ENCODE data around the gene CACNG7. TPM values are rescaled to one million over a fixed set of nuclear protein-coding genes. Genes with fewer than 3 reads are reported as not detected.
A peak's percentile ranks its signal among the peaks of the same experiment; 100 is the strongest.

CACNG7 gene
- polyA plus RNA-seq, 1 donor: not detected

DNA sequence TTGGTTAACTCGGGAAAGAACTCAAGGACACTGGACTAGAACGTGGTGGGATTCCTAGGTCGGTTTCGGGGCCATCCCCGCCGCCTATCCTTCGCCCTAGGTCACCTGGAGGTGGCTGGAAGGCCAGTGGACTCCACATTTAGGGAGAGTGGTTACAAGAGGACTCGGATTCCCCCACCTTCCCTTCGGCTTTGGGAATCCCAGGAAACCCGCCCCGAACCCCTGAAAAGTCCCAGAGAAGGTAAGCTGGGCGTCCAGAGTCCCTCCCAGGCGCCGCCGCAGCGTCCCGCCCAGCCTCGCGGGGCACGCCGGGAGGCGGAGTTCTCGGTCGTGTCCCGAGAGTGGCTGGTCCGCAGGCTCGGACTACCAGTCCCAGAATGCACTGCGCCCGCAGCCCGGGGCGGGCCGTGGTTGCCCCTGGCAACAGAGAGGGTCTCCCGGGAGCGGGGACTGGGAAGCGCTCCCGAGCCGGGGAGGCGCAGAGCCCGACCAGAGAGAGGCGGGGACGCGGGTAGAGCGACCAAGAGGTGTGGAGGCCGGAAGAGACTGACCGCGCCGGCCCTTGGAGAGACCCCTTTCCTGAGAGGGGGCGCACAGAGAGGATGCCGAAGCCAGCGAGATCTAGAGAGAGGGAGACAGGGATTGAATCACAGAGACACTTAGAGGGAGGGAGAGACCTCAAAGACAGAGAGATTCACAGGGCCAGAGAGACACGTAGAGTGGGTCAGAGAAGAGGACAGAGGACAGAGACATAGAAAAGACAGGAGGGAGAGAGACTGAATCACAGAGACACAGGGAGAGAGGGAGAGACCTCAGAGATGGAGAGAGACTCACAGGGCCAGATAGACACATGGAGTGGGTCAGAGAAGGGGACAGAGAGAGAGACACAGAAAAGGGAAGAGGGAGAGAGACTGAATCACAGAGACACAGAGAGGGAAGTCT, 29.7 kb upstream of the CACNG7 start:
- peak; percentile 97 for DNase-seq

DNA sequence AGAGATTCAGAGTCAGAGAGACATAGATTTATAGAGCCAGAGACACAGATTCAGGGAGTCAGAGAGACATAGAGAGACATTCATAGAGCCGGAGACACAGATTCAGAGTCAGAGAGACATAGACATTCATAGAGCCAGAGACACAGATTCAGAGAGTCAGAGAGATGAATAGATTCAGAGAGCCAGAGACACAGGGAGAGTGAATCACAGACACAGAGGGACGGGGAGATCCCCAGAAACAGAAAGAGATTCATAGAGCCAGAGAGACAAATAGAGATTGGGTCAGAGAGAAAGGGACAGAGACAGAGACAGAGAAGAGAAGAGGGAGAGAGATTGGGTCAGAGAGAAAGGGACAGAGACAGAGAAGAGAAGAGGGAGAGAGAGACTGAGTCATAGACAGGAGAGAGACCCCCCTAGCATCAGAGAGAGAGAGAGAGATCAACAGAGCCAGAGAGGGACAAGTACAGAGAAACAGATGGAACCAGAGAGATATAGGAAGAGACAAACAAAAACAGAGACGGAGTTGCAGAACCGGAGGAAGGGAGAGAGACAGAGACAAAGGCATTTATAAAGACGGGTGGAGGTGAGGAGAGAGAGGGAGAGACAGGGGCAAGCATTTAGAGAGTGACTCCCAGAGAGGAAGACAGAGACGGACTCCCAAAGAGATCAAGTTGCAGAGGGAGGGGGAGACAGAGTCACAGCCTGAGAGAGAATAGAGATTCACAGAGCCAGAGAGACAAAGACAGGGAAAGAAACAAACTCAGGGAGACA, 28.2 kb upstream of the CACNG7 start:
- DNase-seq: no peak

DNA sequence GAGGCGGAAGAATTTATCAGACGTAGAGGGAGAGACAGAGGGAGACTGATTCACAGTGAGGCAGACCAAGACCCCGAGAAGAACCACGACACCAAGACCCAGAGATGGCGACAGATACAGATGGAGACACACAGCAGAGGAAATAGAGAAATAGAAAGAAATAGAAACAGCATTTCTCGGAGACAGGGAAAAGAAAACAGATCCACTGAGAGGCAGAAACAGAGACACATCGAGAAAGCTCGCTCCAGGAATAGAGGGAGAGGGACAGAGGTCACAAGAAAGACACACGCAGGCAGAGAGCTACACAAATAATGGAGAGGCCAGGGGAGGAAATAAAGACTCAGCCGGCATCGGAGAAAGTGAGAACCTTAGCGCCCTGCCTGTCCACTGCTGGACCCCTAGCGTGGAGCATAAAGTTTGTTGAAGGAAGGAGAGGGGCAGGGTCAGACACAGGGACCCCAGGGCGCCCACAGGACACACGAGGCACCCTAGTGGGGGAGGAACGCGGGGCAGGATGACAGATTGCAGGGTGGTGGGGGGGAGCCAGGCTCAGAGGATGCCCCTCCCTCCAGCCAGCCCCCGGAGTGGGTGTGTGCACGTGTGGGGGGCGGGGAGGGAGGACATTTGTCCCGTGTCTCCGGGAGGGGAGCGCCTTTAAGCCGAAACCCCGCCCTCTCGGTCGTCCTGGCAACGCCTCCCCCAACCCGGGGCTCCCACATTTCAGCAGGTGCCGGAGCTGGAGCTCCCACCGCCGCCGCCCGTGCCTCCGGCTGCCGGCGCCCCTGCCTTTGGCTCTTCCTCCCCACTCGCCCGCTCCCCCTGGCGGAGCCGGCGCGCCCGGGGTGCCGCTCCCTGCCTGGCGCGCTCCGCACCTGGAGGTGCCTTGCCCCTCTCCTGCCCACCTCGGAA, 27.3 kb upstream of the CACNG7 start, which contains the start of gene PRKCG:
PRKCG (plus strand) TSS at position 716 of the 909 bp plus-strand sequence. CDS start 298 bp downstream, outside the sequence.
- DNase-seq: no peak

DNA sequence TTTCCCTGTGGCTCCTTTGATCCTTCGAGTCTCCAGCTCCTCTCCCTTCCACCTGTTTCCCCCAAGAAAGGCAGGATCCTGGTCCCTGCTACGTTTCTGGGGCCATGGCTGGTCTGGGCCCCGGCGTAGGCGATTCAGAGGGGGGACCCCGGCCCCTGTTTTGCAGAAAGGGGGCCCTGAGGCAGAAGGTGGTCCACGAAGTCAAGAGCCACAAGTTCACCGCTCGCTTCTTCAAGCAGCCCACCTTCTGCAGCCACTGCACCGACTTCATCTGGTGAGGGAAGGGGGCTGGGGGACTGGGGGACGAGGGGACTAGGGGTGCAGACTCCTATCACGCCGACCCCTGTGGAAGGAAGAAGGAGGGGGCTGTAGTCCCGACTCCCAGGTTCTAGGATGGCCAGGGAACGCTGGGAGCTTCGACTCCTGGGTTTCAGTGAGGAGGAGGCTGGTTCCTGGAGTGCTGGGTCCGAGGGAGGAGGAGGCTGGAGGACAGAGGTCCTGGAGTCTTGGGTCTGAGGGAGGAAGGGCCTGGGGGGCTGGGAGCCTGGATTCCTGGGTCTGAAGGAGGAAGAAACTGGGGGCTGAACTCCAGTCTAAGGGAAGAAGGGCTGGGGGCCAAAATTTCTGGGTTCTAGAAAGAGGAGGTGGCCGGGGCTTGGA, 26.6 kb upstream of the CACNG7 start:
- no peak for DNase-seq

DNA sequence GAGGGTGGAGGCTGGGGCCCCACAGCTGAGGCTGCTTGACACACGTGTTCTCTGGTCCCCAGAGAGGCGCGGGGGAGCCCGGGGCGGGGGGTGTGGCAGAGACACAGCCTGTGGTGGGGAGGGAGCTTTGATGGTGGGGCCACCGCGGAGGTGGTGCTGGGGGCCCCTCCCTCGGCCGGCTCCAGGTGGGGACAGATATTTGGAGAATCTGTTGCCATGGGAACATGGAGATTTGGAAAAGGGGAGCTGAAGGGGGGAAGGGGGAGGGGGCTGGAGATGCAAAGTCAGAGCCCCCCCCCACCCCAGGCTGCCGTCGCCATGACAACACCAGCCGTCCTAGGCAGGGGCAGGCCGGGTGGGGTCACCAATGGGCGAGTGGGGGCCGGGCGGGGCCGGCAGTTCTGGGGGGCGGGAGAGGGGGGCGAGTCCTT, 25.8 kb upstream of the CACNG7 start:
- DNase-seq: no peak

DNA sequence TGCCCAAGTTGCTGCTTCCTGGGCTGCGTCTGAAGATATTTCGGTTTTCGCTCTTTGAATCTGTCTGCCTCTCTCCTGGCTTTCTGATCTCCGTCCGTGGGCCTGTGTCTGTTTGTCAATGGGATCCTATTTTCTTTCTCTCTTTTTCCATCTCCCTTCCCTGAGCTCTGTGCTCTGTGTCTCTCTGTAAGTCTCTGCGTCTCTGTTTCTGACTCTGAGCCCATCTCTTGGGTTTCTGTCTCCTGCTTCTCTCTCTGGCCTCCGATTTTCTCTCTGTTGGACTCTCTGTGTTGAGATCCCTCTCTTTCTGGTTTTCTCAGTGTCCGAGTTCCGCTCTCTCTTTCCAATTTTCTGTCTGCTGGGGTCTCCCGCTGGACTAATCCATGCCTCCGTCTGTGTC, 25.3 kb upstream of the CACNG7 start:
- DNase-seq: no peak

DNA sequence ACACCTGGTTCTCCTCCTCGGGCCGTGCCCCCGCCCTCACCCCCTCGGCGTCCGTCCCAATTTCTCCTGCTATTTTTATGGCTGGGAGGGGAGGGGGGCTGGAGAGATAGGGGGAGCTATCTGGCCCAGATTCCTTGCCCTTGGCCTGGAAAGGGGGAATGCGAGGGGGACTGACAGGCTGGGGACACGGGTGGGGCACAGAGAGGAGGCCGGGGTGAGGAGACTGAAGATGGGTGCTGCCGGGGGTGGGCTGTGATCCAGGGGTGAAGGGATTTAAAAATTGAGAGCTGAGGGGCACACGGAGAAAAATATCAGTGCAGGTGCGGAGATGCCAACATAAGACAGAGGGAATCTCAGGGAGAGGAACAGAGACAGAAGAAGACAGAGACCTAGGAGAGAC, 24.8 kb upstream of the CACNG7 start:
- no peak for DNase-seq

DNA sequence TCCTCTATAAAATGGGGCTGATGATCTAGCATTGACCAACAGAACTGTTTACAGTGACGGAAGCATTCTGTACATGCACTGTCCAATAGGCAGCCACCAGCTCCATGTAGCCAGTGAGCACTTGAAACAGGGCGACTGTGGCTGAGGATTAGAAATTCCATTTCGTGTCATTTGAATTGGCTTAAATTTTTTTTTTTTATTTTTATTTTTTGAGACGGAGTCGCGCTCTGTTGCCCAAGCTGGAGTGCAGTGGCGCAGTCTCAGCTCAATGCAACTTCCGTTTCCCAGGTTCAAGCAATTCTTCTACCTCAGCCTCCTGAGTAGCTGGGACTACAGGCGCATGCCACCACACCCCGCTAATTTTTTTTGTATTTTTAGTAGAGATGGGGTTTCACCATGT, 24.0 kb upstream of the CACNG7 start:
- no peak for DNase-seq

DNA sequence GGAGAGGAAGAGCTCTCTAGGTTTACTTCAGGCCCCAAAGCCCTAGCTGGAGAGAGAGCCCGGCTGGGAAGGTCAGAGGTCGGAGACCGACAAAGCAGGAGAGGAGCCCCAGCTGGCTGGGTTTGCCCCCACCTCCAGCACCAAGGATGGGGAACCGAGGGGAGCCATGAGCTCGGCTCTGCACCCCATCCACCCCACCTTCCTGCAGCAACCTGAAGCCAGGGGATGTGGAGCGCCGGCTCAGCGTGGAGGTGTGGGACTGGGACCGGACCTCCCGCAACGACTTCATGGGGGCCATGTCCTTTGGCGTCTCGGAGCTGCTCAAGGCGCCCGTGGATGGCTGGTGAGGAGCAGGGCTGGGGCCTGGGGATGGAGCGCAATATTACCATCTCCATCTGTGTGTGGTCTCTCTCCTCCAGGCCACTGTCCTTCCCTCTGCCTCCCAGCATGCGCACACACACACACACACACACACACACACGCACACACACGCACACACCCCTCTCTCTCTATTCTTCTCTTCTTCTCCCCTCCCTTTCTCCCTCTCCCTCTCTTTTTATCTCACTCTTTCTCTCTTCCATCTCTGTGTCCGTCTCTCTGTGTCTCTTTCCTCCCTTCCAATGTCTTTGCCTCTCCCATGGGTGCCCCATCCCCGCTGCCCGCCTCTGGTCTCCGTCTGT, 16.6 kb upstream of the CACNG7 start:
- no peak for DNase-seq

DNA sequence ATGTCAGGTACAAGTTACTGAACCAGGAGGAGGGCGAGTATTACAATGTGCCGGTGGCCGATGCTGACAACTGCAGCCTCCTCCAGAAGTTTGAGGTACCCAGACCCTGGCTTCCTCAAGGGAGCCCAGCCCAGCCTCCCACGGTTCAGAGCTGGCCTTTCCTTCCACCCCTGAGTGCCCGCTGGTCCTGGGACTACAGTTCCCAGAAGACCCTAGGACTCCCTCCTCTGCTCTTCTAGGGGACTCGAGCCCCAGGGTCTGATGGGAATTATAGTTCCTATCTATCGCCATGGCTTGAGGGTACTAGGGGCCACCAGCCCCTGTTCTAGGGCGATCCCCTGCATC, 16.1 kb upstream of the CACNG7 start:
- DNase-seq: no peak

DNA sequence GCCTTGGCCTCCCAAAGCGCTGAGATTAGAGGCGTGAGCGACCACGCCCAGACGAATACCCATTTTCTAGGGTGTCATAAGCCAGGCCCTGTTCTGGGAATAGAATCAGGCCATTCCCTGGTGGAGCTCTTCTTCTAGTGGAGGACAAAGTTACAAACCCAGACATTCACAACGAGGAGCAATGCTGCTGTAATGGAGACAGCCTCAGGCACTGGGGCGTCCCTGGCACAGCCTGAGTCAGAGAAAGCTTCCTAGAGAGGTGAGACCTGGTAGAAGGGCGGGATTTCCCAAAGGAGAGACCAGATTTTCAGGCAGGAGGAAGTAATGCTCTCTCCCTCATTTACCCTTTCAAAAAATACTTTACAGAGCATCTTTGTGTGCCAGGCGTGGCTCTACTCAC, 14.4 kb upstream of the CACNG7 start:
- DNase-seq: no peak

DNA sequence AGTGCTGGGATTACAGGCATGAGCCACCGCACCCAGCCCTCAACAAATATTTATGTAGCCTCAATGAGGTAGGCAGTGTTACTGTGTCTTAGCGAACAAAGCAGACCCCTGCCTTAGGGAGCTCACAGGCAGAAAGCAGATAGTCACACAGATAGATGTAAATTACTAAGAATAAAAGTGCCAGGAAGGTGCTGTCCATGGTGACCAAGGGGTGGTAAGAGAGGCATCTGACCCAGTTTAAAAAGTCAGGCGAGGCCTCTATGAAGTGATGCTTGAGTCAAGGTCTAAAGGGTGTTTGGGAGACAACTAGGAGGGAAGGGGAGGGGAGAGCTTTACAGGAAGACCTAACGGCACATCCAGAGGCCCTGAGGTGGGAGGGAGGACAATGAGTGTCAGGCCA, 12.4 kb upstream of the CACNG7 start:
- DNase-seq: no peak

DNA sequence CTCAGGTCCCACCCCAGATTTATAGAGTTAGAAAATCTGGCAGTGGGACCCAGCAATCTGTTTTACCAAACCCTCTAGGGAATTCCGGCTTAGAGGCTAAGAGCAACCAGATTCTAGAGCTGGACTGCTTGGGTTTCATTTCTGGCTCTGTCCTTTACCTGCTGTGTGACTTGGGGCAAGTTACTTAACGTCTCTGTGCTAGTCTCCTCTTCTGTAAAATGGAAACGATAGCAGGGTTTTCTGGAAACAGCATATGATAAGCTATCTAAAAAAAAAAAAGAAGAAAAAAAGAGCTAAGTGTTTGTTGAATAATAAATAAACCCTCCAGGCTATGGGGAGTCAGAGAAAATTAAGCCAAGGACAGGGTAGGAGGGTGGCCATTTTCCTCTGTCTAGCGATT, 11.6 kb upstream of the CACNG7 start:
- no peak for DNase-seq

DNA sequence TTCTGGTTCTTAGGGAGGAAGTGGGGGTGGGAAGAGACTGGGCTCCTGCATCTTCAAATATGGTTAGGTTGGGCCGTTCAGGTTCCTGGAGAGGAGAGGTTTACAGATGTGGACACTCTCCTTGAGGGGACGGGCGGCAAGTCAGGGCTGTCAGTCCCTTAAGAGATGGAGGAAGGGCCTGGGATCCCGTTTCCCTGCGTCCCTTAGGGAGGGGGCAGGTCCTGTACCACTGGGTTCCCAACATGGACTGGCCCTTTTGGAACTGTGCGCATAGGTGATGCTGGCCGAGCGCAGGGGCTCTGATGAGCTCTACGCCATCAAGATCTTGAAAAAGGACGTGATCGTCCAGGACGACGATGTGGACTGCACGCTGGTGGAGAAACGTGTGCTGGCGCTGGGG, 10.9 kb upstream of the CACNG7 start:
- no peak for DNase-seq

DNA sequence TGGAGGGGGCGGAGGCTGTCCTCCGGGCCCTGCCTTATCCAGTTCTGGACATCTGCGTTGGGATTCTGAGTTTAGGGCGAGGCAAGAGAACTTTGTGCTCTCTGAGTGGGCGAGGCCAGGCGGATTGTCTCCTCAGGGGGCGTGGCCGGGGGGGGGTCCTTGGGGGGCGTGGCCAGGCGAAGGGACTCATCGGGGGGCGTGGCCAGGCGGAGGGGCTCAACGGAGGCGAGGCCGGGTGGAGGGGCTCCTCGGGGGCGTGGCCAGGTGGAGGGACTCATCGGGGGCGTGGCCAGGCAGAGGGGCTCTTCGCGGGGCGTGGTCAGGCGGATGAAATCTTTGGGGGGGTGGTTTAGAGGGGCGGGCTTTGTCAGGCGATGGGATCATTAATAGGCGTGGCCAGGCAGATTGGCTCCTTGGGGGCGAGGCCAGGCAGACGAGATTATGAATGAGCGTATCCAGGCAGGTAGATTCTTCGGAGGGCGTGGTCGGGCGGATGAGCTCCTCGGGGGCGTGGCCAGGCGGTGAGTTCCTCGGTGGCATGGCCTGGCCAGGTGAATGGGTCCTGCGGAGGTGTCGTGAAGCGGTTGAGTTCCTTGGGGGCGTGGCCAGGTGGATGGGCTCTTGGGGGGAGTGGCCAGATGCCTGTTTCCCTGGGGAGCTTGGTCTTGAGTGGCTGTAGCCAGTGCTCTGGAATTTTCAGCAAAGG, 10.3 kb upstream of the CACNG7 start:
- no peak for DNase-seq

DNA sequence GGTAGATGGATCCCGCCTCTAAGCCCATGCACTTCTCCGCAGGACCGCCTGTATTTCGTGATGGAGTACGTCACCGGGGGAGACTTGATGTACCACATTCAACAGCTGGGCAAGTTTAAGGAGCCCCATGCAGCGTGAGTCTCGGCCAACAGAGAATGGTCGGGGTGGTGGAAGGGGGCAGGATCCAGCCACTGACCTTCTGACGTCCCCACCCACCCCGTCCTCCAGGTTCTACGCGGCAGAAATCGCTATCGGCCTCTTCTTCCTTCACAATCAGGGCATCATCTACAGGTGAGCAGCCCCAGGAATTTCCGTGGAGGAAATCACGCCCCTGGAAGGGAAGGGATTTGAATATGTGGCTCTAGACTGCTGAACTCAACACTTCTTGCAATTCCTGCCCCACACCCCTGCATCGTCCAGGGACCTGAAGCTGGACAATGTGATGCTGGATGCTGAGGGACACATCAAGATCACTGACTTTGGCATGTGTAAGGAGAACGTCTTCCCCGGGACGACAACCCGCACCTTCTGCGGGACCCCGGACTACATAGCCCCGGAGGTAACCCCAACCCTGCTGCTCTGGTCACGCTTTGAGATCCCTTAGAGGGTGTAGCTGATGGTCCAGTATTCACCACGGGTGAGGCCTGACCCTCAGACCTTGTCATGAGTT, 8.8 kb upstream of the CACNG7 start:
- no peak for DNase-seq

DNA sequence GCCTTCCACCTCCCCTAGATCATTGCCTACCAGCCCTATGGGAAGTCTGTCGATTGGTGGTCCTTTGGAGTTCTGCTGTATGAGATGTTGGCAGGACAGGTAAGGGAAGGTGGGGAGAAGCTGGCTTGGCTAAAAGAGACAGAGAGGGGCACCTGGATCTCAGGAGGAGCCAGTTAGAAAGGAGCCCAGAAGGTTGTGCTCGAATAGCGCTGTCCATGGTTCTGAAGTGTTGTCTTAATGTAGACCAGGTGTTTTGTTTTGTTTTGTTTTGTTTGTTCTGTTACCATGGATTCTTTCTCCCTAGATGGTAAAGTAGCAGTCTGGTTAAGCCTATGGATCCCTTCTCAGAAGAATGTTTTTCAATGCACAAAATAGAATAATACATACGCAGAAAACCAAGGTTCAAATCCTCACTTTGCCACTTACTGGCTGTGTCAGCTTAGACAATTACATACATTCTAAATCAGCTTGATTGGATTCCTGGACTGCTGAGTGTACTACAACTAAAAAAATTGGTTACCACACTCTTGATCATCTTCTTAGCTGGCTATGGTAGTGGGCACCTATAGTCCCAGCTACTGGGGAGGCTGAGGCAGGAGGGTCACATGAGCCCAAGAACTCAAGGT, 5.9 kb upstream of the CACNG7 start:
- peak; percentile 48 for DNase-seq

DNA sequence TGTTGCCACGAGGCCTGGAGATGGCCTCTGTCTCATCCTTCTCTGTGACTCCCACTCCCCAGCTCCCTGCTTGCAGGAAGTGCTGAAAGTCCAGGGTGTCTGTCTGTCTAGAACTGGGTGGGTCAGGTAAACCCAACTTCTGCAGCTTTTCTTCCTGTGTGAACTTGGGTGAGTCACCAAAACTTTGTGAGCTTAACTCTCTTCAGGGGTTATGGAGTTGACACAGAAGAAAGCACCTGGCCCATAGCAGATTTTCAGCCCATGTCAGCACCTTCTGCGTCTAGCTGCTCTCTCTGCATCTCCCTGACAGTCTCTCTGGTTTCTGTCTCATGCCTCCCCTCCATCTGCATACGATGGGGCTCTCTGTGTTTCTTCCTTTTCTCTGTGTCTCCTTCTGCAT, 4.2 kb upstream of the CACNG7 start:
- no peak for DNase-seq

DNA sequence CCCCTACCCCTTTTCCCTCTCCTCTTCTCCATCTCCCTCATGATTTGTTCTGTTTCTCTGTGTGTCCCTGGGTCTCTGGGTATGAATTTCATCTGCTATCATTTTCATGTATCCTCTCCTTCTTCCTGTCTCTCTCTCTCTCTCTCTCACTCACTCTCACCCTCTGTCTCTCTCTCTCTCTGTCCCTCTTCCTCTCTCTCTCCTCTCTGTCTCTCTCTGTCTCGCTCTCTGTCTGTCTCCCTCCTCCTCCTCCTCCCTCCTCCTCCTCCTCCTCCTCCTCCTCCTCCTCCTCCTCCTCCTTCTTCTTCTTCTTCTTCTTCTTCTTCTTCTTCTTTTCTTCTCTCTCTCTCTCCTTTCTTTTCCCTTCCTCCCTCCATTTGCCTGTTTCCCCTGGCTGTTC, 3.3 kb upstream of the CACNG7 start:
- DNase-seq: no peak

Data from hindlimb muscle (tissue), 1 donor.